ENCODE data around the gene PDE9A.

PDE9A gene

DNA sequence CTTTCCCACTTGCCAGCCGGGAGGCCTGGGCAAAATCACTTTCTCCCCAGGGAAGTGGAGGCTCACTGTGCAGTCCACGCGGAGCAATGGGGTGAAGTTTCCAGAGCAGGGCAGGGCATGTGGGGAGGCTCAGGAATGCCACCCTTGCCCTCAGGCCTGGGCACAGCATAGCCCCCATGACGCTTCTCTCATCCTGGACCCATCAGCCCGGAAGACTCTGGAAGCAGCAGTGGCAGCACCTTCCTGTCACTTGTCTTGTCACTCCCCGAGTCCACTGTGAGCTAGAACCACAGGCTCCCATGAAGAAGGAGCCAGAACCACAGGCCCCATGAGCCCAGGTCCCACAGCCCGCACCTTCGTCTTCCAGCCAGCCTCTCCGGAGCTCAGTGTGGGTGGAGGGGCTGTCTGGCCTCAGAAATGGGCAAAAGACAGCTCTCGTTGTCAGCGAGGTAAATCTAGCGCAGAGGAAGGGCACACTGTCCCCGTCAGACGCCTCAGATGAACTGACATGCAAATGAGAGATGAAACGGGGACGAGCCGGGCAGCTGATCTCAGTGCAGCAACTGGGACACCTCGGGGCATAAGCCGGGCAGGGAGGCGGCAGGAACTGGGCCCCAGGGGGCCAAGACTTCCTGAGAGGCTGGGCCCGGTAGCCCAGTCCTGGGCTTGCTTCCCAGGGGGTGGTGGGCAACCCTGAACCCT, 6.1 kb downstream of the PDE9A start:
- no peak for DNase-seq (ENCODE audit: extremely low read depth, insufficient read length)
- Histone ChIP-seq H3K27me3 (replicated peaks; ENCODE audit: control insufficient read depth, insufficient read depth, low read length) (peaks cover under 1% of the 10 kb centered on the region), H3K4me3 (replicated peaks; ENCODE audit: low read depth, low read length) (no peak overlapping the region), H3K36me3 (ENCODE audit: control insufficient read depth, insufficient read depth, low read length) (no peaks in the 10 kb centered on the region)
- TF ChIP-seq, protein P1, sequence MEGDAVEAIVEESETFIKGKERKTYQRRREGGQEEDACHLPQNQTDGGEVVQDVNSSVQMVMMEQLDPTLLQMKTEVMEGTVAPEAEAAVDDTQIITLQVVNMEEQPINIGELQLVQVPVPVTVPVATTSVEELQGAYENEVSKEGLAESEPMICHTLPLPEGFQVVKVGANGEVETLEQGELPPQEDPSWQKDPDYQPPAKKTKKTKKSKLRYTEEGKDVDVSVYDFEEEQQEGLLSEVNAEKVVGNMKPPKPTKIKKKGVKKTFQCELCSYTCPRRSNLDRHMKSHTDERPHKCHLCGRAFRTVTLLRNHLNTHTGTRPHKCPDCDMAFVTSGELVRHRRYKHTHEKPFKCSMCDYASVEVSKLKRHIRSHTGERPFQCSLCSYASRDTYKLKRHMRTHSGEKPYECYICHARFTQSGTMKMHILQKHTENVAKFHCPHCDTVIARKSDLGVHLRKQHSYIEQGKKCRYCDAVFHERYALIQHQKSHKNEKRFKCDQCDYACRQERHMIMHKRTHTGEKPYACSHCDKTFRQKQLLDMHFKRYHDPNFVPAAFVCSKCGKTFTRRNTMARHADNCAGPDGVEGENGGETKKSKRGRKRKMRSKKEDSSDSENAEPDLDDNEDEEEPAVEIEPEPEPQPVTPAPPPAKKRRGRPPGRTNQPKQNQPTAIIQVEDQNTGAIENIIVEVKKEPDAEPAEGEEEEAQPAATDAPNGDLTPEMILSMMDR (IDR thresholded peaks at IDR 0.05; ENCODE audit: insufficient read depth, low read length, poor library complexity, severe bottlenecking): no peak

DNA sequence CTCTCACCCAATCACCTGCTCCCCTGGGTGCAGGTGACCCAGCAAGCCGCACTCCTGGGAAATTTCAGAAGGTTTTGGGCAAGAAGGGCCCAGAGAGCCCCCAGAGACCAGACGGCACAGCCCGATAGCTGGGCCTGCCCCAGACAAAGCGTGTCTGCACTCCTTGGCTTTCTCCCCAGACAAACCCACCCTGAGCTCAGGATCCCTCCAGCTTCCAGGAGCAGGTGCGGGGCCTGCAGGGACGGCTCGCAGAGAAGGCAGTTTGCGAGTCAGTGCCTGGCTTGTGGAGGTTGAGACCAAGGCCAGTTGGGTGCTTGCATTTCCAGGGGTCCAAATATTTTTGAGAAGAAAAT, 6.7 kb downstream of the PDE9A start:
- no peak for DNase-seq (ENCODE audit: extremely low read depth, insufficient read length)
- Histone ChIP-seq H3K4me3 (replicated peaks; ENCODE audit: low read depth, low read length) (no peak overlapping the region), H3K36me3 (ENCODE audit: control insufficient read depth, insufficient read depth, low read length) (no peaks in the 10 kb centered on the region), H3K27me3 (replicated peaks; ENCODE audit: control insufficient read depth, insufficient read depth, low read length) (no peaks in the 10 kb centered on the region; the same call in none of the 2 replicates)
- TF ChIP-seq, protein P1 (IDR thresholded peaks at IDR 0.05; ENCODE audit: insufficient read depth, low read length, poor library complexity, severe bottlenecking): no peak

DNA sequence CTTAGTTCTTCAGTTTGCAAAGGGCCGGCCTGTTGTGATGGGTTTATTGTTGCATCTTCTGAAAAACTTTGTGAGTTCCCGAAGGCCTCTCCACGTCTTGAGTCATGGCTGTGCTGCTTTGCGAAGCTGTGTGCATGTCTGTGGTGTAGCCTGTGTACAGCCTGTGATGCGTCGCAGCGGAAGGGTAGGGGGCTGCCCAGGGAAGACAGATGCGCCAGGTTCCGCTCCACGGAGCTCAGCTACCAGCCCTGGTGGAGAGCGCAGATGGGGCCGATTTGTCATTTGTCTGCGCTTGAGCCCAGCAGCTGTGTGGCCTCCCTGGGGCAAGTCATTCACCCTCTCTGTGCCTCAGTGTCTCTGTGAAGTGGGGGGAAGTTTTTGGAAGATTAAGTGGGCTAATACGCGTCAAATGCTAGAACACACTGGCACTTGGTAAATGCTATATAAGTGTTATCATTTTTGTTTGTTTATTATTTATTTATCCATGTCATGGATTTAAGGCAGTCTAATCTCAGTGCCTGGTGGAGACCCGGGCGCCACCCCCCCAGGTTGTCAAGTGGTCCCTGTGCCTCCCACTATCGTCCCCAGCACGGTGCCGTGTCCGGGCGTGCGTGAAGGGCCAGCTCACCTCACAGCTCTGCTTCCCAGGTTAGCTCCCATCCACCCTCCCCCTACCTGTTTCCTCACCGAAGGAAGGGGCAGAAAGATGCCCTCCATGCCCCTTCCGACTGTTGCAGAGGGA, 8.4 kb downstream of the PDE9A start:
- DNase-seq (ENCODE audit: extremely low read depth, insufficient read length): no peak
- TF ChIP-seq, protein P1 (IDR thresholded peaks at IDR 0.05; ENCODE audit: insufficient read depth, low read length, poor library complexity, severe bottlenecking): no peak
- no peak overlapping the region for H3K4me3 ChIP-seq (replicated peaks; ENCODE audit: low read depth, low read length)
- H3K36me3 ChIP-seq (ENCODE audit: control insufficient read depth, insufficient read depth, low read length): no peaks in the 10 kb centered on the region
- H3K27me3 ChIP-seq (replicated peaks; ENCODE audit: control insufficient read depth, insufficient read depth, low read length): no peaks in the 10 kb centered on the region; the same call in none of the 2 replicates

DNA sequence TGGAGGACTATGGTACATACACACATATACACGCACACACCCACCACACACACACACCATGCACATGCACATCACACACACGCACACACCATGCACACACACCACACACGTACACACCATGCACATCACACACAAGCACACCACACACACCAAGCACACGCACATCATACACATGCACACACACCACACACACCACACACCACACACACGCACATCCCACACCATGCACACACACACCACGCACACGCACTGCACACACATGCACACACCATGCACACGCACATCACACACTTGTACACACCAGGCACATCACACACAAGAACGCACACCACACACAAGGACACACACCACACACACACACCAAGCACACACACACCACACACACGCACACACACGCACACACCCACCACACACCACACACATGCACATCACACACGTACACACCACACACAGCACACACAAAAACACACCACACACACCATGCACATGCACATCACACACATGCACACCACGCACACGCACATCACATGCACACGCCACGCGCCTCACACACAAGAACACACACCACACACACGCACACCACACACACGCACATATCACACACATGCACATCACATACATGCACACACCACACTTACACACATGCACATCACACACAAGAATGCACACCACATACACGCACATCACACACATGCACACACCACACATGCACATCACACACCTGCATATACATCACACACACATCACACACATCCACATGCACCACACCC, 9.2 kb downstream of the PDE9A start:
- H3K36me3 ChIP-seq (ENCODE audit: control insufficient read depth, insufficient read depth, low read length): no peaks in the 10 kb centered on the region
- no peak for DNase-seq (ENCODE audit: extremely low read depth, insufficient read length)
- TF ChIP-seq, protein P1 (IDR thresholded peaks at IDR 0.05; ENCODE audit: insufficient read depth, low read length, poor library complexity, severe bottlenecking): no peak
- H3K27me3 ChIP-seq (replicated peaks; ENCODE audit: control insufficient read depth, insufficient read depth, low read length): no peaks in the 10 kb centered on the region; the same call in none of the 2 replicates
- H3K4me3 ChIP-seq (replicated peaks; ENCODE audit: low read depth, low read length): no peak overlapping the region

DNA sequence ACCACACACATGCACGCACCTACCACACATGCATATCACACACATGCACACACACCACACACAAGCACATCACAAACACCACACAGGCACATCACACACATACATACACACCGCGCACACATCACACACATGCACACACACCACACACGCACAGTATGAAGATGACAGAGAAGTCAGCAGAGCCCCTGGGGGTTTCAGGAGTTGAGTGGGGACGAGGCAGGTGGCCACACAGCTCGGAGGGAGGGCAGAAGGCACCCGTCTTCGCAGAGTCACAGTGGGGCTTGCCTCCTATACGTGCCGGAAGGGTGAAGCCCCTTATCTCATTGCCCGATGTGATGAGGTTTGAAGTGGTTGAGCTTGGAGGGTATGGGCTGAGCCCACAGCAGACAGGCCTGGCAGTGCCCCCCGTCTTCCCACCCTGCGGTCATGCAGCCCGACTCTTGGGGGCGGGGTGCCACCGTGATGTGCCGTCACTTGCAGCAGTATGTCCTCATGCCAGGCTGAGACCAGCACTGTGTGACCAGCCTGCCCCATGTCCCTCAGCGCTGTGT, 9.9 kb downstream of the PDE9A start:
- H3K4me3 ChIP-seq (replicated peaks; ENCODE audit: low read depth, low read length): no peak overlapping the region
- DNase-seq (ENCODE audit: extremely low read depth, insufficient read length): no peak
- H3K27me3 ChIP-seq (replicated peaks; ENCODE audit: control insufficient read depth, insufficient read depth, low read length): no peaks in the 10 kb centered on the region; the same call in none of the 2 replicates
- H3K36me3 ChIP-seq (ENCODE audit: control insufficient read depth, insufficient read depth, low read length): no peaks in the 10 kb centered on the region
- TF ChIP-seq, protein P1 (IDR thresholded peaks at IDR 0.05; ENCODE audit: insufficient read depth, low read length, poor library complexity, severe bottlenecking): no peak
